Activated naive CD4-positive, alpha-beta T cell treated with anti-CD3 and anti-CD28 coated beads for 36 hours (primary cell): ENCODE results near the gene HMCN1. TPM values are rescaled to one million over a fixed set of nuclear protein-coding genes. Genes with fewer than 3 reads are reported as not detected.
"Not testable (repeated sequence)": the region's sequence is repeated elsewhere in the genome, so short reads cannot be mapped to it uniquely, and the experiment has no call there.

ENCODE experiments used
- CTCF ChIA-PET: fragments of 350-600 bp; sonication (Branson Sonifier 250); formaldehyde crosslinking; loops from one replicate; lab custom pipeline; 2021; ENCODE audit warnings: antibody characterized with exemption; lab: Charles Lee
- DNase-seq: peaks from one replicate; pipeline ENCODE4 v3.0.0-alpha.2; 2020
- H3K27ac Mint-ChIP-seq: one replicate; pipeline ENCODE4 v1.8.0; 2021; ENCODE audit warnings: mild to moderate bottlenecking, mixed read lengths
- H3K27me3 Mint-ChIP-seq: one replicate; pipeline ENCODE4 v1.8.0; 2021; ENCODE audit warnings: low read depth, mixed read lengths
- H3K36me3 Mint-ChIP-seq: one replicate; pipeline ENCODE4 v1.8.0; 2021; ENCODE audit warnings: low read depth, mixed read lengths
- H3K4me1 Mint-ChIP-seq: one replicate; pipeline ENCODE4 v1.8.0; 2021; ENCODE audit warnings: low read depth, mixed read lengths
- H3K4me3 Mint-ChIP-seq: one replicate; pipeline ENCODE4 v1.8.0; 2021; ENCODE audit warnings: mild to moderate bottlenecking, moderate library complexity, mixed read lengths
- H3K9me3 Mint-ChIP-seq: one replicate; pipeline ENCODE4 v1.8.0; 2021; ENCODE audit warnings: mixed read lengths
- intact Hi-C: fragments of 100-400 bp; cut with micrococcal nuclease; formaldehyde crosslinking; loops from one replicate; pipeline ENCODE4 v1.15.1; 2023
- total RNA-seq, 2 experiments: library from RNA; stranded (reverse); gene quantifications; one replicate each; pipeline ENCODE4 v1.2.3, GENCODE V29; 2021

HMCN1 gene
- total RNA-seq, 2 experiments from 2014 or later = 0.12 TPM; not detected in 1

DNA sequence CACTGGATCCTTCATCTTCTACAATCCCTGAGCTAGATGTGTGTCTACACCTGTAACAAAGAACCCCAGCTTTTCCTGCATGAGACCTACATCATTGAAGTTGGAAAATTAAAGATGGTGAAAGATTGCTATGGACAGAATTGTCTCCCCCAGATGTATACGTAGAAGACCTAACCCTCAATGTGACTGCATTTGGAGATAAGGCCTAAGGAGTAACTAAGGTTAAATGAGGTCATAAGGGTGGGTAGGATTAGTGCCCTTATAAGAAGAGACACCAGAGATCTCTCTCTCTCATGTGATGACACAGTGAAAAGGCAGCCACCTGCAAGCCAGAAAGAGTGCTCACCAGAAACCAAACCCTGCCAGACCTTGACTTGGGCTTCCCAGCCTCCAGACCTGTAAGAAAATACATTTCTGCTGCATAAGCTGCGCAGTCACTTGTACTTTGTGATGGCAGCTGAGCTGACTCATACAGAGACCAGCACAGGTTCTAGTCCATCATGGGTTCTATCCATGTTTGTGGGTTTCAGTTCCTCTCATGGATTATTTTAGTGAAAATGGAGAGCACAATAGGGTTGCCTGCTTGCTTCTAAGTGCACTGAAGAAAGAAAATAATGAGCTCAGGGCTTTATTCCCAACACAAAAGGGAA lies 460.0 kb downstream of the HMCN1 start:
- intact Hi-C loops = no loop called here
- no peak for DNase-seq
- Mint-ChIP-seq H3K9me3 (no peaks in the 10 kb centered on the region), H3K27ac (no peak overlapping the region), H3K36me3 (no peaks in the 10 kb centered on the region), H3K4me3 (no peak overlapping the region), H3K4me1 (no peaks in the 10 kb centered on the region), H3K27me3 (peaks cover 15% of the 10 kb centered on the region)
- CTCF ChIA-PET = no interaction called here

DNA sequence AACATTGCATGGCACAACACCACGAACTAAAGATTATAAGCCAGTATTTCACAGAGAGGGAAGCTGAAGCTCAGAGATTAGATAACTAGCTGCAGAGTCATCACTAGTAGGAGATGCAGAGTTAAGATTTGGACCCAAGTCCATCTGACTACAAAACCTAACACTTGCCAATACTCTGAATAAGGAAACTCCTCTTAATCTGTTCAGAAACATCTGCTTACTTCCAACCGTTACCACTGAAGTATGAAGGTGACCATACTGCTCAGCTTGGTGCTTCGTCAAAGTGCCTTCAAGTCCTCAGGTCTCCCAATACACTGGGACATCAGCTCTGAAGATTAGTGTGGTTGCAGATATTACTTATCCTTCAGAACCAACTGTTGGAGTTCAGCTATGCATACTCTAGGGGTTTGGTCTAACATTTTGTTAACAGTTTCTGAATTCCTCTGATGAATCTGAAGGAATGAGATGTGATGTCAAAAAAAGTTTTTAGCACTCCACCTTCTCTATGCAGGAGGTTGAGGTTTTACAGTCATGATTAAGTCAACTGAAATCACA lies 461.3 kb downstream of the HMCN1 start:
- intact Hi-C loops = no loop called here
- no peak overlapping the region for H3K27ac Mint-ChIP-seq
- peaks cover 16% of the 10 kb centered on the region for H3K27me3 Mint-ChIP-seq
- DNase-seq = no peak
- no peaks in the 10 kb centered on the region for H3K4me1 Mint-ChIP-seq
- H3K9me3 Mint-ChIP-seq = no peaks in the 10 kb centered on the region
- no peaks in the 10 kb centered on the region for H3K36me3 Mint-ChIP-seq
- CTCF ChIA-PET = interaction anchor here (0.6 to 0.7 kb wide), 3 partner anchors 95 to 211 kb away, joined by 3 to 4 read pairs (median 3); no protein-coding TSS in a partner anchor
- no peak overlapping the region for H3K4me3 Mint-ChIP-seq

DNA sequence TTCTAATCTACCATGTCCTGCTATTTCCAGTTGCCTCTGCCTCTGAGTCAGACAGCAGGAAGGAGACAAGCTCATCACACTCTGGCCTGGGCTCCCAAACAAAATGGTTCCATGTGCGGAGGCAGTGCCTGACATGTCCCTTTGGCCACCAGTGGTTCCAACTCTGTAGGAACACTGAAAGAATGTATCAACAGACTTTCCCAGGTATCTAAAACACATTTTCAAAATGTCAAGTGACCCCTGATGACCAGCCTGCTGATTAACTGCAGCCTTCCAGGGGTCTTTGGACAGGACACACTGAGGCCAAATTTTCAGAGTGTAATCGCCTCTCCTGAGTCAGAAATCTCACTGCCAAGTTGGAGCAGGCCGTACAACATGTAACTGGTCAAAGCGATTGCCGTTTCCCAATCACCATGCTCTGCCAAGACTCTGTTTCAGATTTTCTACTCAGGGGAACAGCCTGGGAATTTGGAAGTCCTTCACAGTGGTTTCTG lies 468.1 kb downstream of the HMCN1 start:
- Mint-ChIP-seq H3K27ac (no peak overlapping the region), H3K36me3 (no peaks in the 10 kb centered on the region)
- CTCF ChIA-PET = interaction anchor here (1.1 kb wide), 1 partner anchor 11 kb away, joined by 4 read pairs; no protein-coding TSS in a partner anchor

DNA sequence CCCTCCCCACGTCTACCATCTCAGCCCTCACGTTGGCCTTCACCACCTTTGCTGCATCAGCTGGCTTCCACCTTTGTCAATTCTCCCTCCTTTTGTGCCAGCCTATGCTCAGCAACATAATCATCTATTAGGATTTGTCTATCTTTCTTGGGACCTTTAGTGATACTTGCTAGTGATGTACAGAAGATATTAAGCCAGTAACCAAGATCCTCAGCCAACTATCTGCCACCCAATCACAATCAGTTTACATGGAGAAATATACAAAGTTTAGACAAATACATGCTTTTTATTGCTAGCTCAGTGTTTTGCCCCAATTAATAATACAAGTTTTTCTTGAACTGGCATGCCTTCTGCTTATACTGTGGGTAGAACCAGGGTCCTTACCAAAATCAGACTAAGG lies 468.6 kb downstream of the HMCN1 start:
- intact Hi-C loops = no loop called here
- Mint-ChIP-seq H3K4me3 (no peak overlapping the region), H3K27me3 (peaks cover 50% of the 10 kb centered on the region), H3K27ac (no peak overlapping the region), H3K36me3 (no peaks in the 10 kb centered on the region), H3K4me1 (peaks cover 18% of the 10 kb centered on the region), H3K9me3 (no peaks in the 10 kb centered on the region)
- CTCF ChIA-PET = no interaction called here
- no peak for DNase-seq

More for the DNA sequence above, 468.1 kb downstream of the HMCN1 start:
- Mint-ChIP-seq H3K4me1 (peaks cover 18% of the 10 kb centered on the region), H3K9me3 (no peaks in the 10 kb centered on the region), H3K27me3 (peaks cover 47% of the 10 kb centered on the region), H3K4me3 (no peak overlapping the region)
- intact Hi-C loops = no loop called here
- no peak for DNase-seq

DNA sequence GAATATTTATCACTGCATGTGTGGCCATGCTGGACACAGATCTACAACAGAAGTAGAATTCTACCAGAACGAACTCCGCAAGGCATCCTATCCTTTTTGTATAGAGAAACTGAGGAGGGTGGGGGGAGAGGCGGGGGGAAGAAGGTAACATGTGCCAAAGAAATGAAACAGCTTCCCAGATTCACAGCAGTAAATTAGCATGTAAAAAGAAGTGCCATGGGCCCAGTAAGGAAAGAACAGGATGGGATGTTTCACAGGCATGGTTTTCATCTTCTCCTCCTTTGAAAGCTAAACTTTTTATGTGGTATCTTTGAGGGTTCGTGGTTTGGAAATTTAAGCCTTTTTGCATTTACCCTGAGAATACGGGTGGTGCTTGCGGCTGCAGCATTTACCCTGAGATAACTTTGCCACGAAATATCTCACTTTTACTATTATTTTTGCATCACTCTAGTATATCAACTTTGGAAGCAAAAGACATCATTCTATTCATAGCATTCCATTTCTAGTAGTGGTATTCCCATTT lies 471.9 kb downstream of the HMCN1 start:
- intact Hi-C loops = no loop called here
- no peak for DNase-seq
- H3K4me3 Mint-ChIP-seq = no peak overlapping the region
- CTCF ChIA-PET = no interaction called here
- H3K36me3 Mint-ChIP-seq = no peaks in the 10 kb centered on the region
- no peak overlapping the region for H3K27ac Mint-ChIP-seq
- H3K4me1 Mint-ChIP-seq = peaks cover 18% of the 10 kb centered on the region
- no peaks in the 10 kb centered on the region for H3K9me3 Mint-ChIP-seq
- H3K27me3 Mint-ChIP-seq = peaks cover 67% of the 10 kb centered on the region

DNA sequence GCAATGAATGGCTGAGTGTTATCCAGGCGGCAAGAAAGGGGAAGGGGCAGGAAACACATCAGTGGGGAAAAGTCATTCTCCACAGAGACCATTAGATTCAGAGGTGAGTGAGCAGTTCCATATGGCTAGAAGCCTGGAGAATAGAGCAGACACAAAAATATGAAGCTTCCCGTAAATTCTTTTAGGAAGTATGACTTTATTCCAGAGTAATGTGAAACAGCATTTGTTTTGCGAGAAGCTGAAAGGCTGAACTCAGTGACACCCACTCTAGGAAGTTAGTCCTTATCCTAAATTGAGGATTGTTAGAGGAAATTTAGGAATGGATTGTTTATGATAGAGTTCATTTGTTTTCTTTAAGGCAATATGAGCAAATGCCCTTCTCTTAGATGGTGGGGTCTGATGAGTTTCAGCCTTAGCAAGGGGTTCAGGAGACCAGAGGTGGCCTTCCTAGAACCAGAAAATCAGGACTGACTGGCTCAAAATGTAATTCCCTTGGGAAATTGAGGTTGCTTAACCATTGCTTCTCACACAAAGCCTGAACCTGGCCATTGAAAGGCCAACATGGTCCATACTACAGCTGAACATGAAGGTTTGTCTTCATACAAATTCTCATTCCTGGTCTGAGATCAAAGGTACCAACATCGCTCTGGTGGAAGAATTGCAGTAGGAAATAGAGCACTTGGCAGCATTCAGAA lies 473.3 kb downstream of the HMCN1 start:
- intact Hi-C loops = no loop called here
- CTCF ChIA-PET = interaction anchor here (0.6 kb wide), 1 partner anchor 431 kb away, joined by 3 read pairs; no protein-coding TSS in a partner anchor
- H3K27ac Mint-ChIP-seq = no peak overlapping the region
- no peaks in the 10 kb centered on the region for H3K9me3 Mint-ChIP-seq
- peaks cover 18% of the 10 kb centered on the region for H3K4me1 Mint-ChIP-seq
- no peaks in the 10 kb centered on the region for H3K36me3 Mint-ChIP-seq
- DNase-seq = no peak
- H3K27me3 Mint-ChIP-seq = peaks cover 62% of the 10 kb centered on the region
- H3K4me3 Mint-ChIP-seq = no peak overlapping the region

DNA sequence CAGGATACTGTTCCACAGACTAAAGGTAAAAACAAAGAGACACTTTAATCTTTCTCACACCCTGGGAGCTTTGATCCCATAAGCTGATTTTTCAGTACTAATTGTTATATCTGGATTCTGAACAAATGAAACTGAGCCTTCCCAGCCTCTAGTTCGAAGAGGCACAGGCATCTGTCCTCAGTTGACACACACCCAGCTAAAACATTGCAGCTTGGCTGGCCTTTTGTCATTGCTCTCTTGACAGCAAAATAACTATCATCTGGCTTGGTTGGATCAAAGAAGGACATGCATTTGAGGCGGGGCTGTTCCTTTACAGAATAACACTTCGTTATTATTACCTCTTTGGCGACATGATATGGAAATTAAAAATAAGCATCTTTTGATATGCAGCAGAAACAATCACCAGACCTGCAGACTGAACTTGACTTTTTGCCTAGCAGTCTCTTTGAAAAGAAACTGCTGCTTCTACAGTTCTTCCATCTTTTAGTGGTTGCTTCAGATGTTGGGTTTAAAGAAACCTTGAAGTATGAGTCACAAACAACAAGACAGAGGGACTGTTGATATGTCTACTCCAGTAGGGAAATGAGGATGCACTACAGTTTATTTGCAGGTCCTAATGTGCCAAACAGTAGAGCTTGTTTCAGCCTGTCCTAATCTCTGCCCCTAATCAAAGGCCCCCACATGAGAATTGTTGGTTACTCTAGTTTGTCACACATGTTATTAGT lies 474.4 kb downstream of the HMCN1 start:
- no peak for DNase-seq
- H3K4me3 Mint-ChIP-seq = no peak overlapping the region
- H3K27me3 Mint-ChIP-seq = peaks cover 56% of the 10 kb centered on the region
- intact Hi-C loops = no loop called here
- no peaks in the 10 kb centered on the region for H3K9me3 Mint-ChIP-seq
- no peak overlapping the region for H3K27ac Mint-ChIP-seq
- no peaks in the 10 kb centered on the region for H3K36me3 Mint-ChIP-seq
- CTCF ChIA-PET = no interaction called here
- H3K4me1 Mint-ChIP-seq = peaks cover 18% of the 10 kb centered on the region

DNA sequence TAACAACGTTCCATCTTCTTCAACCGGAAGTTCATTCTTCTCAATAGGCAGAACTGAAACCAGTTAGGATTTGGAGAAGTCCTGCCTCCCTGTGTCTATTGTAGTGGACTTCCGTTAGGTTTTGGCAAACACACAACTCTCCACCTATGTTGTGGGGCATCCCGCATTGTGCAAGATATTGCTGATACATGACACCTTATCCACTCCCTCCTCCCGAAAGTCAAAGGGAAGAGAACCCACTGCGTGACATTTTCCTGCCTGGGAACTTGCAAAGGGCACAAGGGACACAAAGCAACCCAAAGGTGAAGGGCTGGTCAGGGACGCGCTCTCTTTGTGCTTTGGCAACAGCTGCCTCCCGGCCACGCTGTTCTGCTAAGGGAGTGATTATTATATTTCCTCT lies 476.1 kb downstream of the HMCN1 start:
- H3K27ac Mint-ChIP-seq = no peak overlapping the region
- DNase-seq = no peak
- intact Hi-C loops = loop anchor here (5.0 to 10.0 kb wide), 2 partner anchors 245 to 973 kb away; no protein-coding TSS in a partner anchor
- H3K27me3 Mint-ChIP-seq = peaks cover 48% of the 10 kb centered on the region
- H3K4me3 Mint-ChIP-seq = no peak overlapping the region
- CTCF ChIA-PET = interaction anchor here (0.6 to 2.5 kb wide), 4 partner anchors 54 to 514 kb away, joined by 3 to 9 read pairs (median 5); no protein-coding TSS in a partner anchor
- peaks cover 15% of the 10 kb centered on the region for H3K4me1 Mint-ChIP-seq
- H3K9me3 Mint-ChIP-seq = no peaks in the 10 kb centered on the region
- H3K36me3 Mint-ChIP-seq = no peaks in the 10 kb centered on the region

DNA sequence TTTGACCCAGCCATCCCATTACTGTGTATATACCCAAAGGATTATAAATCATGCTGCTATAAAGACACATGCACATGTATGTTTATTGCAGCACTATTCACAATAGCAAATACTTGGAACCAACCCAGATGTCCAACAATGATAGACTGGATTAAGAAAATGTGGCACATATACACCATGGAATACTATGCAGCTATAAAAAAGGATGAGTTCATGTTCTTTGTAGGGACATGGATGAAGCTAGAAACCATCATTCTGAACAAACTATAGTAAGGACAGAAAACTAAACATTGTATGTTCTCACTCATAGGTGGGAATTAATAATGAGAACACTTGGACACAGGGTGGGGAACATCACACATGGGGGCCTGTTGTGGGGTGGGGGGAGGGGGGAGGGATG lies 477.4 kb downstream of the HMCN1 start:
- CTCF ChIA-PET = interaction anchor here (2.3 to 2.5 kb wide), 2 partner anchors 55 to 491 kb away, joined by 7 to 9 read pairs; no protein-coding TSS in a partner anchor
- H3K4me3 Mint-ChIP-seq, H3K36me3 Mint-ChIP-seq, DNase-seq, H3K27ac Mint-ChIP-seq, H3K9me3 Mint-ChIP-seq, H3K4me1 Mint-ChIP-seq: not testable (repeated sequence)
- H3K27me3 Mint-ChIP-seq = peaks cover 44% of the 10 kb centered on the region
- intact Hi-C loops = loop anchor here (5.0 to 10.0 kb wide), 2 partner anchors 247 to 974 kb away; no protein-coding TSS in a partner anchor

DNA sequence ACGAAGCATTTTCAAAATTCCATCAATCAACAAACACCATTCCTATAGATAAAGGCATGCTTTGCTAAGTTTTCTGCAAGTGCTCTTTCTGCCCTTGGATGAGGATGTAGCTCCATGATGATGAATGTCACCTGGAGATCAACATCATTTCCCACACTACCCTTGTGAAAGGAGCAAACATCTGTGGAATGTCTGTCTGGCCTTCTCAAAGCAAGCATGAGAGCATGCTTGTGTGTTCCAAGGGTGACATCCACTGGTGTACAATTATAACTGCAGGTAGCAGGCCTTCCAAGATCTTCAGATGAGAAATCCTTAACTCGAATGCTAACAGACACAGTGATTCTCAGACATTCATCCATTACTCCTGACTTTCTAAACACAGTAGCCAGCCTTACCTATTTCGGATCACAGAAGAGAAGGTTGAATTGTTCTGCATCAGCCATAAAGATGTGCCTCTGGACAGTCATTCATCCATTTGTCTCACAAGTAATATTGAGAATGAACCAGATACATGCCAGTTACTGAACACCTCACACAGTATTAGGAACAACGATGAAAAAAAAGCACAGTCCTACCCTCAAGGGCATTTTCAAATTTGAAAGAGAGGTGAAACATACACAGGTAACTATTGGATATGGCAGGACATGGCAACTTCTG lies 478.5 kb downstream of the HMCN1 start:
- CTCF ChIA-PET = interaction anchor here (0.6 to 1.5 kb wide), 2 partner anchors 11 to 398 kb away, joined by 4 read pairs; no protein-coding TSS in a partner anchor
- Mint-ChIP-seq H3K4me1 (no peaks in the 10 kb centered on the region), H3K9me3 (no peaks in the 10 kb centered on the region), H3K27ac (no peak overlapping the region), H3K36me3 (no peaks in the 10 kb centered on the region), H3K27me3 (peaks cover 38% of the 10 kb centered on the region), H3K4me3 (no peak overlapping the region)
- DNase-seq = peak; percentile 45
- intact Hi-C loops = loop anchor here (1.0 to 10.0 kb wide), 5 partner anchors 57 to 975 kb away; no protein-coding TSS in a partner anchor

DNA sequence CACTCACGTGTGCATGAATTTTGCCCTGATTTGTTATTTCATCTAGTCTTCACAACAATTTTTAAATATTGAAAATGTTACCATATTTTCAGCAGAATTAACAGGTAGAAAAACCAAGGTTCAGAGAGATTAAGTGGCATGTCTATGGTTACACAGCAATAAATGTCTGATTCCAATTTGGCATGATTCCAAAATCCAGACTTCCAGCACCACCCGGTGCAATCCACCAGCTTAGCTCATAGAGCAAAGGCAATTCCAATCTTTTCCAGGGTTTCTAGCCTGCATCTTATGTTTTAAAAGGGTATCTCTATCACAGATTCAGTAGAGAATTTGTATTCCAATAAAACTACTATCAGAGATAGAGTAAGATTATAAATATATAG lies 479.0 kb downstream of the HMCN1 start:
- no peaks in the 10 kb centered on the region for H3K36me3 Mint-ChIP-seq
- CTCF ChIA-PET = interaction anchor here (0.9 to 1.5 kb wide), 2 partner anchors 12 to 493 kb away, joined by 3 to 4 read pairs; no protein-coding TSS in a partner anchor
- peaks cover 35% of the 10 kb centered on the region for H3K27me3 Mint-ChIP-seq
- peaks cover 2% of the 10 kb centered on the region for H3K9me3 Mint-ChIP-seq
- no peak overlapping the region for H3K4me3 Mint-ChIP-seq
- H3K4me1 Mint-ChIP-seq = no peaks in the 10 kb centered on the region
- H3K27ac Mint-ChIP-seq = no peak overlapping the region
- no peak for DNase-seq
- intact Hi-C loops = loop anchor here (5.0 to 10.0 kb wide), 2 partner anchors 248 to 976 kb away; no protein-coding TSS in a partner anchor
